ENCODE data around the gene ARHGEF19.

- TF ChIP-seq STAT5B (CRISPR knock-in tag; IDR thresholded peaks at IDR 0.05) (no peak), ZNF592 (IDR thresholded peaks at IDR 0.05) (no peak), SAFB (IDR thresholded peaks at IDR 0.05; ENCODE audit: borderline replicate concordance, low read depth, low read length) (no peak), ATF2 (CRISPR knock-in tag; IDR thresholded peaks at IDR 0.05) (no peak), TAF1 (IDR thresholded peaks at IDR 0.05; ENCODE audit: control insufficient read depth, extremely low read depth, insufficient read depth, low read length, severe bottlenecking) (no peak), SRSF9 (IDR thresholded peaks at IDR 0.05; ENCODE audit: borderline replicate concordance, low read depth, low read length) (no peak), HDAC1 (IDR thresholded peaks at IDR 0.05) (no peak)
Measured at GRCh38 chr1:16205334-16205671, 7.1 kb downstream of the ARHGEF19 start.

All from K562 (cell line).